ENCODE data around the gene NEXN.

NEXN gene
- total RNA-seq = 0.36 to 1.1 (median 0.96) reads per million in 4 donors

GRCh38 chr1:77888081-77888780 lies at the start of gene NEXN:
Gene NEXN, plus strand, starts transcription at chr1:77888624. Its CDS starts 27,483 bp downstream, at chr1:77916107.
- no peak for DNase-seq

DNA sequence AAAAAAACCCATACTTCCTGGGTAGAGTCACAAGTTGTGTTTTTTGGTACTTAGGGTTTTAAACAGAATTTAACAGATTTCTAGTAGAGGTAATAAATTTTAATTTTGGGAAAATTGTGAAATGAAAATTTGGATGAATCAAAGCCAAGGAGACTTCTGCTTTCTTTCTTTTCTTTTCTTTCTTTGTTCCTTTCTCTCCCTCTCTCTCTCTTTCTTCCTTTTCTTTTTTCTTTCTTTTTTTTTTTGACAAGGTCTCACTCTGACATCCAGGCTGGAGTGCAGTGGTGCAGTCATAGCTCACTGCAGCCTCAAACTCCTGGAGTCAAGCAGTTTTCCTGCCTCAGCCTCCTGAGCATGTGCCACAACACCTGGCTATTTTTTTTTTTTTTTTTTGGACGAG lies 46.9 kb upstream of the NEXN start:
- no peak for DNase-seq

DNA sequence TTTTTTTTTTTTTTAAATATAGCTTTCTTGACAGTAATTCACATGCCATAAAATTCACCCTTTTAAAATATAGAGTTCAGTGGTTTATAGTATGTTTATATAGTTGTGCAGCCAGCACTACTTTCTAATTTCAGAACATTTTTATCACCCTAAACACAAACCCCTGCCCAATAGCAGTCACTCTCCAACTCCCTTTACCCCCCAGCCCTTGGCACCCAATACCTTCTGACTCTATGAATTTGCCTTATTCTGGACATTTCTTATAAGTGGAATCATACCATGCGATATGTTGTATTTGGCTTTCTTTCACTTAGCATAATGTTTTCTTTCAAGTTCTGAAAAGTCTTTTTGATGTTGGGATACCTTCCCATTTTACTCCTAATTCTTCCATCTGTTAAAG lies 42.5 kb upstream of the NEXN start:
- DNase-seq = no peak

DNA sequence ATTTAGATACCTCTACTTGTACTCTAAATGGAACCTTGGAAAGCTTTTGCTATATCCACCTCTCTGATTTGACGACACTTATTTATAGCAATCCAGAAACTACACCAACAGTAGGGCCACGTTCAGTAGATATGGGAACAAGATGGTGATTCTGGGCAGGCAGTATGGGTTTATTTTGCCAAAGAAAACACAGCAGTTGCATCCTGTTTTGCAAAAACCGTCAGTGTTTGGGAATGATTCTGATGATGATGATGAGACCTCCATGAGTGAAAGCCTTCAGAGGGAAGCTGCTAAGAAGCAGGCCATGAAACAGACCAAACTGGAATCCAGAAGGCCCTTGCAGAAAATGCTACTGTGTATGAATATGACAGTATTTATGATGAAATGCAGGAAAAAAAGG lies 41.5 kb upstream of the NEXN start:
- DNase-seq = no peak

DNA sequence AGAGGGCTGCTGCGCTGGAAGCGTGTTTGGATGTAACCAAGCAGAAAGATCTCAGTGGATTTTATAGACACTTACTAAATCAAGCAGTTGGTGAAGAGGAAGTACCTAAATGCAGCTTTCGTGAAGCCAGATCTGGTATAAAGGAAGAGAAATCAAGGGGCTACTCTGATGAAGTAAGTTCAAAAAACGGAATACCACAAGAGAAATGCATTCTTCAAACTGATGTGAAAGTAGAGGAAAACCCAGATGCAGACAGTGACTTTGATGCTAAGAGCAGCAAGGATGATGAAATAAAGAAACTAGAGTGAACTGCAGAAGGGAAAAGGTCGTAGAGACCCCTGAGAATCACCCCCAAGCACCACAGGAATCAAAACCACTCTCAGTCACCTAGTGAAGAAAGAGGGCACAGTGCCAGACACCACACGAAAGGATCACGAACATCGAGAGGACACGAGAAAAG lies 40.8 kb upstream of the NEXN start:
- DNase-seq = no peak

DNA sequence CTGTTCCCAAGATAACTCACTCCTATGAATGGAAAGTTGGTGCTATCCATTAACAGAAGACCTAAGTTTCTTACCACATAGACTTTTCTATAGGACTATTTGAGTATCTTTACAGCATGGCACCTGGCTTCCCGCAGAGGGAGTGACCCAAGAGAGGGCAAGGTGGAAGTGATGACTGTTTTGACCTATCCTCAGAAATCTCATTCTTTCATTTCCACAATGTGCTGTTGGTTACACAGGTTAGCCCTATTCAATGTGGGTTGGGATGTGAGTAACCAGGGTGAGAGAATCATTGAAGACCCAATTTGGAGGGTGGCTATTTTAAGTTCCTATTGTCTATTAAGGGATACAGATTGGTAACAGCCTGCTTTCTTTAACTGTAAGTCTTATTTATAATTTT lies 38.3 kb upstream of the NEXN start:
- DNase-seq = no peak

DNA sequence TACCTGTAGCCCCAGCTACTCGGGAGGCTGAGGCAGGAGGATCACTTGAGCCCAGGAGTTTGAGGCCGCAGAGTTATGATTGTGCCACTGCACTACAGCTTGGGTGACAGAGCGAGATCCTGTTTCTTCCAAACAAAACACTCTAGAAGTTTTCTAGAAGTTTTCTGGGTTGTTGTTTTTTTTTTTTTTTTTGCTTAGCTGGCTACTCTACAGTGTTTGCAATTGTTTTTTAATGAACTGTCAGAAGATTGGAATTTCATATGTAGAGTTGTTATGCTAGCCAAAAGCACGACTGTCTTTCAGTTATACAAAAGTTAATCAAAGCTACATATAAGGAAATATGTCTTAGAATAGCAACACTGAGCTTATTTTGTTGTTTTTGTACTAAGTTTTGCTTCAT lies 30.9 kb upstream of the NEXN start:
- no peak for DNase-seq

- DNase-seq = no peak
These were observed 29.7 kb upstream of the NEXN start for GRCh38 chr1:77858725-77859124.

GRCh38 chr1:77859248-77859647 lies 29.2 kb upstream of the NEXN start:
- no peak for DNase-seq

DNA sequence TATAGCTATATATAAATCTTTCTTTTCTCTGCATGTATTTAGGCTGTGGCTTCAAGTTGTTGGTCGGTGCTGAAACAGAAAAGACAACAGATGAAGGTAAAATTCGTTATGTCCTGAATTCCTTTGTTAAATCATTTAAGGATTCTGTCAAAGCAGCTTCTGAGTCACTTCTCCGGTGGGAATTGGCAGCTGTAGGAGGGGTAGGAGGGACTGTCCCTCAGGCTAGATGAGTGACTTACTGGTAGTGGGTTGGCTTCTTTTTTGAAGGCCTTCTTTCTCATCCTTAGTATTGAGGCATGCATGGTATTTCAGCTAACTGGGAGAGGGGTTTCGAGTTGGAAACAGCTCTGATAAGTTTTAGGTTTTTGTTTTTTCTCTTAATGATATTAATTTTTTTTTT lies 22.1 kb upstream of the NEXN start:
- DNase-seq = no peak

- no peak for DNase-seq
These were observed 15.8 kb upstream of the NEXN start for GRCh38 chr1:77872645-77873044.

DNA sequence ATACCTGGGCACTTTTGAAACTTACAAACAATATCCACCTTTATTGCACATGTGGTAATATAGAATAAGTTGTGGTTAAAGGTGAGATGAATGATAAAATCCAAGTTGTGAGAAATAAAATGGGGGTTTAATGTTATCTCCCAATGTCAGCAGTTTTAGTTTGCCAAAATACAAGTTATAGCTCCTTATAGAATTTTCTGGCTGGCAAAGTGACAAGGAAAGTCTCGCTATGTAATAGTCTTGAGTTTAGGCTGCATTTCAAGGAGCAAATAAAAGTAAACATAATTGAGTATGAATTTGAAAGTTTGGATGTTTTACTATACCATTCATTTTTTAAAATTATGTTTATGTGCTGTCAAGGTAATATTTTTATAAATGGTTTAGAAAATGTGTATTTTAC lies 15.0 kb upstream of the NEXN start:
- no peak for DNase-seq

DNA sequence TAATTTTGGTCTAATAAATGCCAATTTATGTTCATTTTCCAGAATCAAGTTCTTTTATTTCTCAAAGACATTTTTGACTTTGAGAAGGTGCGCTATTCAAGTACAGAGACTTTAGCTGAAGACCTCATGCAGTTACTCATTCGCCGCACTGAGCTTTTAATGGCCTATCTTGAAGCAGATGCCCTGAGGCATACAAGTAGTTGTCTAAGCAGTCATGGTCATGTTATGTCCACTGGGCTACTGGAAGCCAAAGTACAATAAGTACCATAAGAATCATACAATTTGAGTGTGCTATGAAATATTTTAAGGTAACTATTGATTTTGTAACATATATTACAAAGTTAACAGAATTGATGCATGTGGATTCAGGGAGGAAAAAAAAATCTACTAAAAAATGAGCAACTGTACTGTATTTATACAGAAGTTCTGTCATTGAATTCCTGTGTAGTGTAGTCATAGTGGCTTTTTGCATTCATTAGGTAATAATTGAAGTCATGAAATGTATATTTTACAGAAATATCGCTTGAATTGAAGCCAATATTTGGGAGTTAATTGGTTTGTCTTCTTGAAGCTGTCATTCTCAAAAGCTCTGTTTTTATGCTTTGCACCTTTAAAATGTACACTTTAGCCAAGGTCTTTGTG lies 13.5 kb upstream of the NEXN start:
- no peak for DNase-seq

DNA sequence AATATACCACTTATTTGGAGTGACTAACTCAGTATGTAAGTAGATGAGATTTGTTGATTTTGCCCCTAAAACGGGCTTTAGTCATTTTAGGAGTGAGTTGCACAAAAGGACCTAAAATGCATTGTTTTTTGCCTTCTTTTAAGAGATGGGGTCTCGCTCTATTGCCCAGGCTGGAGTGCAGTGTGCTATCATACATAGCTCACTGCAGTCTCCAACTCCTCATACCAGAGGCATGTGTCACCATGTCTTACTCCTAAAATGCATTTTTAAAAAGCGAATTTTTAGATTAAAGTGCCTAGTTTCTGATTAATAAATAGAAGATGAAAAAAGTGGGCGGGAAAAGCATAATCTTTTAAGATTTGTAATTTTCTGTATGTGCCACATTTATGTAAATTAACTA lies 11.5 kb upstream of the NEXN start:
- no peak for DNase-seq

DNA sequence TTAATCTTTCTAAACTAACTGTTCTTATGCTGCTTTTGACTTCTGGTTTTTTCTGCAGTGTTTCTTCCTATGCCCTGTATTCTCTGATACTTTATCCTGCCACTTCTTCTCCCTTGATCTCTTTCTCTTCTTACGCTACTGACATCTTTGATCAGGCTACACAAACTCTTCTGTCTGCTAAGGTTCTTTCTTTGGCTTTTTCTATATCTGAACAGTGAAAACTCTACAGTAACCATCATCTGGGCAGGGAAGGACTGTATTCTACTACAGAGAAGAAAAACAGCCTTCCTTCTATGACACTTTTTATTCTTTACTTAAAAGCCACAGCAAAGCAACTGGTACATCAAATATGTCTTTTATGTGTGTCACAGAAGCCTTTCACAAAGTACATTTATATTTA lies 7.4 kb upstream of the NEXN start:
- DNase-seq = no peak

- no peak for DNase-seq
These were observed 6.0 kb upstream of the NEXN start for GRCh38 chr1:77882411-77882810.

DNA sequence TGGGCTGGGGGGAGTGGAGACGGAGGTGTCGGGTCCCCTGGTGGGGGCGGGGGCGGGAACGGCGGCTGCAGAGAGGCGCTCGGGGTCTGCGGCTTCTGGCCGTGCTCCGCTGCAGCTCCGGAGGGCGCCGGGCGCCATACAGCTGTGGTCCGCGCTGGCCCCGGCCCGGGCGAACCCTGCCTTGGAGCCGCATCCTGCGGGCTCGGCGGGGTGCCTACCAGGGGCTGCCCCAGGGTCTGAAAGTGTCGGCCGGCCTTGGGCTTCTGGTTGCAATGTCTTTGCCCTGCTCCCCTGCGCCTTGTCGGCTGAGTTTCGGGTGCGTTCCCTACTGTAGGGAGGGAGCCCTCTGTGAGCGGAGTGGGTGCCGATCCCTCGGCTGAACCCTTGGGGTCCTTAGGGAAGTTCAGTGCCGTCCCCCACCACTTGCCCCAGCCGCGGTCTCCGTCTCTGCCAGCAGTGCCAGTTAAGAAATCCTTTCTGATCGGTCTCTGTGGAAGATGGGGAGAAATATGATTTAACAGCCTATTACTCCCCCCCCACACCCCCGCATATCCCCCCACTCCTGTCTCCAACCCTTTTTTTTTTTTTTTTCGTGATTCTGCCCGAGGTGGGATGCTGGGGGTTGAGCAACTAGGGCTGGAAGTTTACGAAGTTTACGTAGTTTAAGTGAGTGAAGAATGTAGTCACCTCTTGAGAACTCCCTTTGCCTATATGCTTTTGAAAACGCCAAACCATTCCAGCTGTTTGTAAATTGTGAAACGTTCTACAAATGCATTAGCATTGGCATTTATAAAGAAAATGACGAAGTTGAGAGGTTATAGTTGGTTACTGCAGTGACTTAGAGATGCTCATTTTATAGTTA lies 588 bp downstream of the NEXN start:
- peak in 2 of 5 donors; percentile 3 for DNase-seq

- DNase-seq = no peak
These were observed 1.2 kb downstream of the NEXN start for GRCh38 chr1:77889671-77890070.

GRCh38 chr1:77891200-77891599 lies 2.8 kb downstream of the NEXN start:
- no peak for DNase-seq

DNA sequence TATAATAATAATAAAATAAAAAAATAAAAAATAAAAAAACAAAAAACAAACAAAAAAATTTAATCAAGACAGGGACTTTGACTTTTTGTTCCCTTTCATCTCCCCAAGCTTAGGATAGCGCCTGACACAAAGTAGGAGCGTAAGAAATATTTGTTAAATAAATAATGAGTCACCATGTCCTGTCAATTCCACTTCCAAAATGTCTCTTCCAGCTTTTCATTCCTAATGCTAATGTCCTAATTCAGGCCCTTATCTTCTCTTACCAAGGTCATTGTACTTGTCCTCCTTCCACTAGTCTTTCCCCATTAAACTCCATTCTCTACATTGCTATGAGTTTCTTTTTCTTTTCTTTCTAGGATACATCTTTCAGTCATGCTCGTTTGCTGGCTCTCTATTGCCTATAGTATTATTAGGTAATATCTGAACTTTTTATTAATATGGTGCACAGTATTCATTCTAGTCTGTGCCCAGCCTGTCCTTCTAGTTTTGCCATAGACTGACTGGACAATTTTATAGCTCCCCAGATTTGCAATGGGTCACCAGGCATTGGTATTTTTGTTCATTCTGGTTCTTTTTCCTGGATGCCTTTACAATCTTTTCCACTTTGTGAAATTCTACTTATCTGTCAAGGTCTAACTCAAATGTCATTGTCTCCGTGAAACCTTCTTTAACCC lies 11.4 kb downstream of the NEXN start:
- no peak for DNase-seq

DNA sequence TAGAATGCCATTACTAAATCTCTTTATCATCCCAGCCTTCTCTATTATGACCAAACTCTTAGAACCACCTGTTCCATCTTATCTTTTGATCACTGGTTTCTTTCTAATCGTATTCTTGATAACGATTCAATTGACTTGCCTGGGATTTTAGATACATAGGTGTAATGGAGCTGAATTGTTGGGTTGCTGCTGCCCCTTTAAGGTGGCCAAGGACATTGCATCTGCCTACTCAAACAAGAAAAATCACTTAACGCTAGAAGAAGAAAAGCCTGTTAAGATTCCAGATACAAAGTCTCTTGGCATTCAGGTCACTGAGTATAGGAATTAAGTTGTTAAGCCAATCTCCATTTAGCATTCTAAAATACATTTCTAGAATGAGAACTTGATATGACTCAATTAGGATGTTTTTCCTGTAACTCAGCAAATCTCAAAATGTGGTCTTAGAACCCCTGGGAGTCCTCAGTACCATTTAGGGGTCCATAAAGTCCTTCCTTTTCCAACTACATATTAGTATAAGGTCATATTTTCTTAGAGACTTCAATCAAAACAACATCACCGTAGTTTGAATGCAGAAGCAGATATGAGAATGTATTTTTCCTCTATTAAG lies 12.4 kb downstream of the NEXN start:
- peak in 1 of 5 donors; percentile 8 for DNase-seq

DNA sequence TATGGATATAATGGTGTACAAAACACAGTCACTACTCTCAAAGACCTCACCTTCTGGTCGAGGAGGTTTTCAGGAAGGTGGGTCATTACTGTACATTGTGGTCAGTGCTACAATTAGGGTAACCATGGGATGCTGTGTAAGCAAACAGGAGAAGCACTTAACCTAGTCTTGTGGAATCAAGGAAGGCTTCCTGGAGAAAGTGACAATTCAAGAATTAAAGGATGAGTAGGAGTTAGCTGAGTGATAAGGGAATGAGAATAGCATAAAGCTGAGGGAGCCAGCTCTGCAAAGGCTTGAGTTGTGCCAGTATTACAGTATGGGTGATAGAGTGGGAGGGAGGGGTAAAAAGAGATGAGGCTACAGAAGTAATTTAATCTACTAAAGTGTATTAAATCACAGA lies 17.2 kb downstream of the NEXN start:
- no peak for DNase-seq

Measured in T-helper 1 cell (primary cell).